Effector memory CD8-positive, alpha-beta T cell (primary cell): ENCODE results near the gene MYCL.

ENCODE experiments used
- ATAC-seq: fragments of 150-1000 bp; cut with Tn5 transposase; replicated peaks from 2 replicates; pipeline ENCODE4 v1.10.0; 2021; ENCODE audit warnings: mild to moderate bottlenecking, moderate library complexity
- DNase-seq, 3 experiments: peaks; one replicate each; pipeline ENCODE4 v3.0.0; 2021
- H3K27ac Mint-ChIP-seq, 2 donors: one replicate each; pipeline ENCODE4 v1.8.0; 2022; ENCODE audit warnings: mild to moderate bottlenecking in 2 of 2, mixed read lengths in 2 of 2, moderate library complexity in 2 of 2
- H3K27me3 Mint-ChIP-seq, 2 donors: one replicate each; pipeline ENCODE4 v1.8.0; 2022; ENCODE audit warnings: mixed read lengths in 2 of 2
- H3K36me3 Mint-ChIP-seq: one replicate; pipeline ENCODE4 v1.8.0; 2022; ENCODE audit warnings: mild to moderate bottlenecking, moderate library complexity, mixed read lengths; ENCODE audit not compliant: insufficient read depth
- H3K4me1 Mint-ChIP-seq, 2 donors: one replicate each; pipeline ENCODE4 v1.8.0; 2022; ENCODE audit warnings: low read depth in 2 of 2, mixed read lengths in 2 of 2
- H3K4me3 Mint-ChIP-seq, 2 donors: one replicate each; pipeline ENCODE4 v1.8.0; 2022; ENCODE audit warnings: mild to moderate bottlenecking in 2 of 2, mixed read lengths in 2 of 2, moderate library complexity in 2 of 2
- H3K9me3 Mint-ChIP-seq, 2 donors: one replicate each; pipeline ENCODE4 v1.8.0; 2022; ENCODE audit warnings: mixed read lengths in 2 of 2

The MYCL gene

DNA sequence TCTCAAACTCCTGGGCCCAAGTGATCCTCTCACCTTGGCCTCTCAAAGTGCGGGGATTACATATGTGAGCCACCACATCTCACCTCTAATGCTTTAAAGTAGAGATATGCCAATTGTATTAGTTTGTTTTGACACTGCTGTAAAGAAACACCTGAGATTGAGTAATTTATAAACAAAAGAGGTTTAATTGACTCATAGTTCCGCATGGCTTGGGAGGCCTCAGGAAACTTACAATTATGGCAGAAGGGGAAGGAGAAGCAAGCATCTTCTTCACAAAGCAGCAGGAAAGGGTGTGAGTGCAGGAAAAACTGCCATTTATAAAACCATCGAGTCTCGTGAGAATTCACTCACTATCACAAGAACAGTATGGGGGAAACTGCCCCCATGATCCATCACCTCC lies 3.5 kb upstream of the MYCL start:
- DNase-seq = no peak
- no peak for ATAC-seq
- Mint-ChIP-seq H3K9me3 (no peaks in the 10 kb centered on the region), H3K4me3 (no peak overlapping the region), H3K36me3 (no peaks in the 10 kb centered on the region), H3K4me1 (no peaks in the 10 kb centered on the region), H3K27me3 (peaks cover 63 to 65% of the 10 kb centered on the region in 2 donors), H3K27ac (no peak overlapping the region)

DNA sequence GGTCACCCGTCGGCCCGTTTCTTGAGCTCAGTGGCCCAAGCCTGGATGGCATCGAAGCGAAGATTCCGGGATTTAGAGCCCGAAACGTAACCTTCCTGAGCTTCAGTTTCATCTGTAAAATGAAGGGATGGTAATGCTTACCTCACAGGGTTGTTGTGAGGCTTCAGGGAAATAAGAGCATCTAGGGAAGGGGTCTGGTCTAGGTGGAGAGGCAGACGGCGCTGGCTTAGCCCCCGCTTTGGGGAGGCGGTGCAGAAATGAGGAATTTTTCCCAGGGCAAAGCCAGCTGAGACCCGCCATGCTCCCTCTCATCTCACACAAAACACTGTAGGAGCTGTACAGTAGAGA lies 717 bp upstream of the MYCL start:
- Mint-ChIP-seq H3K36me3 (no peaks in the 10 kb centered on the region), H3K4me3 (peak overlapping the region; percentile 76 to 77), H3K27ac (no peak overlapping the region), H3K4me1 (no peaks in the 10 kb centered on the region), H3K9me3 (no peaks in the 10 kb centered on the region), H3K27me3 (peaks cover 66 to 82% of the 10 kb centered on the region in 2 donors)
- no peak for DNase-seq
- no peak for ATAC-seq

DNA sequence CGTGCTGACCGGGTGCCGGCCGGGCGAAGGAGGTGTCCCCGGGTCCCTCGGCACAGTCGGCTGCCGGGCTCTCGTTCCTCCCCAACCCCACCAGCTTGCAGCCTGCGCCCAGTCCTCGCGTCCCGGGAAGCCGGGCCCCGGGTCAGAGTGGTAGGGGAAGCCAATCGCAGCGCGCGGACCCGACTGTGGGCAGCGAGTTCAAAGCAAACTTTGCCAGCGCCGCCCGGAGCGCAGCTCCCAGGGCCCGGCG lies 328 bp downstream of the MYCL start:
- no peaks in the 10 kb centered on the region for H3K9me3 Mint-ChIP-seq
- ATAC-seq (no peak), DNase-seq (peak in 2 of 3 experiments; percentile 2 to 14)
- peak overlapping the region in 1 of 2 donors; percentile 27 for H3K4me3 Mint-ChIP-seq
- no peaks in the 10 kb centered on the region for H3K36me3 Mint-ChIP-seq
- H3K27ac Mint-ChIP-seq = no peak overlapping the region
- H3K27me3 Mint-ChIP-seq = peaks cover 65 to 83% of the 10 kb centered on the region in 2 donors
- no peaks in the 10 kb centered on the region for H3K4me1 Mint-ChIP-seq

DNA sequence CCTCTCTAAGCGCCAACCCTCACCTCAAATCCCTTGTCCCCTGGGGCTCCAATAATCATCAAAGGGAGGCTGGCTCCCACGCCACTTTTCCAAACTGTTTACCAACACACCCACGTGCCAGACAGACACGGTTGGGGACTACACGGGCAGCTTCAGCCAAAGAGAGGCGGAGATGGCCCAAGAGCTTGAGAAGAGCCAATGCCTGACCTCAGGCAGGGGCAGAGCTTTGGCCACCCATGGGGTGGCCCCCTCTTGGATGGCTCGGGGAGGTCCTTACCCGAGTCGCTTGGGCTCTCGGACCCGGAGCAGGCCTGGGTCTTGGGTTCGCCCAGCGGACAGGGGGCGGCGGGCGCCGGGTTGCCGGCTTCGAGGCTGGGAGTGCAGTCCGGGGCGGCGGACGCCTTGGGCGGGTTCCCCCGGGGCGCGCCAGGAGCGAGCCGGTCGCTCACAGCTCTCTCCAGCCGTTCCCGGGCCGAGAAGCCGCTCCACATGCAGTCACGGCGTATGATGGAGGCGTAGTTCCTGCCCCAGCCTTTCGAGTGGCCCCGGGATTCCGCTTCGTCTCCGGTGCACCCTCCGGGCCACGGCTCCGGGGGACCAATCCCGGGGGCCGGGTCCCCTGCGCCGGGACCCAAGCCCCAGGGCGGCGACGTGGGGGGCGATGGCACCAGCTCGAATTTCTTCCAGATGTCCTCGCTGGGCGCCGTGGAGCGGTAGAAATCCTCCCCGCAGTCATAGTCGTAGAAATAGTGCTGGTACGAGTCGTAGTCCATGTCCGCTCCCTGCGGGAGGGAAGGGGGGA lies 854 bp downstream of the MYCL start:
- no peaks in the 10 kb centered on the region for H3K4me1 Mint-ChIP-seq
- H3K27ac Mint-ChIP-seq = no peak overlapping the region
- peak; percentile 3 for ATAC-seq
- peak overlapping the region; percentile 63 to 71 for H3K4me3 Mint-ChIP-seq
- no peaks in the 10 kb centered on the region for H3K9me3 Mint-ChIP-seq
- DNase-seq = no peak
- peaks cover 61 to 88% of the 10 kb centered on the region in 2 donors for H3K27me3 Mint-ChIP-seq
- H3K36me3 Mint-ChIP-seq = no peaks in the 10 kb centered on the region

DNA sequence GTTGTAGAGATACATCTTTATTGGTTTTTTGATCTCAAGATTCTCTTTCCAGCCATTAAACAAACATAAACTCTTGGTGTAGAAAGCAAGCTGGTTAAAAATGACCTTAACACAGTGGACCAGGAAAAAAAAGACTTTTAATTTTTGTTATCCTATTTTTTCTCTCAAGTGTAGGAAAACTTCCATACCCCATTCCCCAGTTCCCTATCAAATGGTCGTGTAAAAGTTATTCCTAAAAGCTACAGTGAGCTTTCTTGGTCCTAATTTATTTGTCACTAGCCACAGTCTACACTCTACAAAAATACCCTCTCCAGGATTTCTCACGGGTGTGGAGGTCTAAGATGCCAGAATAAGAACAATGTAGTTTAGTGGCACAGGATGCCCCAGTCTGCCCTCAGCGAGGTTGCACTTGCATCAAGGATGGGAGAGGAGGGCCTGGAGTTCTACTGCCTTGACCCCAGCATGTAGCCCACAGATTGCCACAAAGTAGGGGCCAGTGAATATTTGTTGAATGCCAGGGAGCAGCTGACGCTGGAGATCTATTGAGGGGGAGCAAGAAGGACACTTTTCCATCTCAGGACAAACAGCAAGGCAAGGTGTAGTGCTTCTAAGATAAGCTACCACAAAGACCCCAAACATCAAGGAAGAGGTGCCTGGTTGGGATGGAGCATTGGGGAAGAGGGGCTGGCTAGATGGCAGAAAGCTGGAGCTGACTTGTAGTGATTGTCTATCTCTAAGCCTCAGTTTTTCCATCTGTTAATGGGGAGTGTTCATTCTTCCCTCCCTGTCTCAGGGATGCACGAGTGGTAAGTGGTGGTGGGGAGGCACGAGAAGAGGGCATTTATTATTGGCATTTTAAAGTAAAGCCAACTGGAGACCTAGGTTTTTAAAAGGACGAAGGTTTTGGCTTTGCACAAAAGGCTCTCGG lies 1.8 kb downstream of the MYCL start:
- Mint-ChIP-seq H3K4me3 (peak overlapping the region; percentile 63 to 71), H3K36me3 (no peaks in the 10 kb centered on the region), H3K27ac (no peak overlapping the region), H3K27me3 (peaks cover 51 to 84% of the 10 kb centered on the region in 2 donors), H3K9me3 (no peaks in the 10 kb centered on the region), H3K4me1 (no peaks in the 10 kb centered on the region)
- DNase-seq (no peak), ATAC-seq (no peak)

DNA sequence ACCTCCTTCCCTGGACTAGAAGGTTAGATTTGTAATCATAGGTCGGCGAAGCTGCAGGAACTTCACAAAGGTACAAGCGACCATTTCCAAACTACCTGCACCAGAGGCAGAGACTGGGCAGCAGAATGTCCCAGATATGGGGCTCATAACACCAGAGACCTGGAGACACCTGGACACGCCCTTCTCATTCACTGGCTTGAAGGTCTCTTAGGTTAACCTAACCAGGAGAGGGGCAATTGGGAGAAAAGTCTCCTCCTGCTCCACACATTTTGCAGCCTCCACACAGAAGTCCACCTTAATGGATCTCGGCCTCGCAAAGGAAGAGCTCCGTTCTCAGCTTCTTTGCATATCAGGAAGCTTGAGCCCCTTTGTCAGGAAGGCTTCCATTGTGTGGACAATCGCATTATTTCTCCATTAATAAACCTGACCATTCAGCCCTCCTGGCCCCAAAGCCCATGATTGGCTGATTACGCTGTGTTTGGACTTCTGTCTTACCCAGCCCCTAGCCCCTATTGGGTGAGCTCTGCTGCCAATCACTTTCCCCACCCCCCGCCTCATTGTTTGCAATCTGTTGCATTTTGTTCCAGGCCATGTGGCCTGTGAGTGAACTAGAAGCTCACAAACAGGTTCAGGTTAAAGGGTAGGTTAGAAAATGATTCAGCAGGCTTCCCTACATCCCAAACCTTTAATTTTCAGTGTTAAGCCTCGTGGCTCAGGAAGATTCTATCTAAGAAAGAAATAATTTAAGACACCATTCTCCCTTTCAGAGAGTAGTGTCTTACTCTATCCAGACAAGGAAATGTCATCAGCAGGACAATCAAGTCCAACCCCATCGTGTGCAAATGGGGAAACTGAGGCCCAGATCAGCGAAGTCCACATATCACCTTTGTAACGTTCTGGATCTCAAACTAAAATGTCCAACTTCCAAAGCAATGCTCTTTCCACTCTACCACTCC lies 2.8 kb downstream of the MYCL start:
- Mint-ChIP-seq H3K9me3 (no peaks in the 10 kb centered on the region), H3K36me3 (no peaks in the 10 kb centered on the region), H3K4me1 (no peaks in the 10 kb centered on the region), H3K27ac (no peak overlapping the region), H3K4me3 (no peak overlapping the region), H3K27me3 (peaks cover 50 to 84% of the 10 kb centered on the region in 2 donors)
- no peak for ATAC-seq
- no peak for DNase-seq

DNA sequence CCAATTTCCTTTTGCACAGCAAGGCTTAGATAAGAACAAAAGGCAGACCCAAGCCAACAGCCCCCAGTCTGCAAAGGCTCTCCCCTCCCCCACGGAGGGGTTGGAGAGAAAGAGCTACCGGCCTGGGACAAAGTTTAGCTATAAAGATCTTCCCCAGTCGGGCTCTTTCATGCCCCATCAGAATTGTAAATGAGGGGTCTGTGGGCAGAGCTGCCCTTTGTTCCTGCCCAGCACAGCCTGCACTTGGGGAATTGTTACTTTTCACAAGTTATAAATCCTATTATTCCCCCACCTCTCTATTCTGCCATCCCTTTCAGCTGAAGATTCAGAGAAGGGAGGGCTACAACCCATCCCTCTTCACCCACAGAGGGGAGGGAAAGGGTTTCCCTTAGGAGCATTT lies 3.5 kb downstream of the MYCL start:
- H3K9me3 Mint-ChIP-seq = no peaks in the 10 kb centered on the region
- no peaks in the 10 kb centered on the region for H3K4me1 Mint-ChIP-seq
- ATAC-seq (no peak), DNase-seq (no peak)
- H3K27ac Mint-ChIP-seq = no peak overlapping the region
- no peak overlapping the region for H3K4me3 Mint-ChIP-seq
- H3K27me3 Mint-ChIP-seq = peaks cover 54 to 84% of the 10 kb centered on the region in 2 donors
- H3K36me3 Mint-ChIP-seq = no peaks in the 10 kb centered on the region

DNA sequence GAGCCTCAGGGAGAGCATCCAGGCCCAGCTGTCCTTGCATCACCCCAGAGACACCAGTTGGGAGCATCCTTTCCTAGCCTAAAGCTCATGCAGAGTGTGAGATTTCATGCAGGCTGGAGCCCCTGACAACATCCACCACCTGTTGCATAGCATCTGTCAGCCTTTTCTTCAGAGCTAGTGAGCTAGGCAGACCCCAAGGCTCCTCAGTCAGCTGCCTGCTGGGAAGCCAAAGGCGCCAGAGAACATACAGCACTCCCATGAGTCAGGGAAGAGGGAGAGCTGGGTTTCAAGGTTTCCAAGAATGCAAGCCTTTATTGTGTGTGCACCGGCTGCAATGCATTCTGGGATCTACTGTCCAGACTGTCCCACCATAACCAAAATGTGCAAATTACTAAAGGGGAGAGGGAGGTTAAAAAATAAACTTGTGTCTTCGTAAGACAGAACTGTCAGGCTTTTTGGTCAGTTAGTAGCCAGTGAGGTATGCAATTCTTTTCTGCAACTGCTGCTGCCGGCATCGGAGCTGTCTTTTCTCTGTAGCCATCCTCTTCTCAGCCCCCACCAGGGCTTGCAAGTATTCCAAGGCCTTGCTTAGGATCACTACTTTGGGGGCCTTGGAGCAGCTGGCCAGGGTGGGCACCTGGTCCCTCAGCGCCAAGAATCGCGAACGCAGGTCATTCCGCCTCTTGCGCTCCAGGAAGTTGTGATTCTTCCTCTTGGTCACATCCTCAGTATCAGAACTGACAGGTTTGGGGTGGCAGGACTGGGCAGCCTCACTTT lies 4.6 kb downstream of the MYCL start:
- DNase-seq (no peak), ATAC-seq (no peak)
- Mint-ChIP-seq H3K4me3 (no peak overlapping the region), H3K9me3 (no peaks in the 10 kb centered on the region), H3K27me3 (peaks cover 53 to 84% of the 10 kb centered on the region in 2 donors), H3K27ac (no peak overlapping the region), H3K36me3 (no peaks in the 10 kb centered on the region), H3K4me1 (no peaks in the 10 kb centered on the region)

DNA sequence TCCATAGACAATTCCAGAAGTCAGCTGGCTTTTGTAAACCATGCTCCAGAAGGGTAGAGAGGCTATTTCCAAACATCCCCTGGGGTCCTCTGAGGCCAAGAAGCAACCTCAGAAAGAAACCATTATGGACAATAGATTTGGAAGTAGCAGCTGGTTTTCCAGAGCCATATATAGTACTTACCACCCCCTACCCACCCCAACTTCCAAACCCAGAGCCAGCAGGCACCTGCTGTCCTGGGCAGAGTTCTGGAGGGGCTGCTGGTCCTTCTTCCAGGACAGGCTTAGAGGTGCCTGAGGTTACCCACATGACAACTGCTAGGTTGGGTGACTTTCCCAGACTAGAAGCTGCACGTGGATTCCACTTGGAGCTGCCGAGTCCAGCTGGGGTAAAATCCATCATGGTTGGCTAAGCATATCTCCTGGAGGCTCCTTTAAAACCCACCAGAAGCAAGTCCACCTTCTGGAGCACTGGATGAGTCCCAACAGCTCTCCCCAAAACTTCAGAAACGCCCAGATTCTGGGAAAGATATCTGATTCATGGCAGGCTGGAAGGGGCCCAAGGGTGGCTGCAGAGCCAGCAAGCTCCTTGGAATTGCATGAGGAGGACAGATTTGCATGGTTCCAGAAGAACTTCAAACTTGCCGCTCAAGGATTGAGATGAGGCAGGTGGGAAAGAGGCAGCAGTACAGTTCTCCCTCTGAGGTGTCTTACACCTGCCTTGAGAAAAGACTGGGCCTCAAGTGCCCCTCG lies 5.8 kb downstream of the MYCL start:
- Mint-ChIP-seq H3K27me3 (peaks cover 59 to 93% of the 10 kb centered on the region in 2 donors), H3K9me3 (no peaks in the 10 kb centered on the region), H3K36me3 (no peaks in the 10 kb centered on the region), H3K4me3 (no peak overlapping the region), H3K27ac (no peak overlapping the region), H3K4me1 (no peaks in the 10 kb centered on the region)
- ATAC-seq = no peak
- no peak for DNase-seq

DNA sequence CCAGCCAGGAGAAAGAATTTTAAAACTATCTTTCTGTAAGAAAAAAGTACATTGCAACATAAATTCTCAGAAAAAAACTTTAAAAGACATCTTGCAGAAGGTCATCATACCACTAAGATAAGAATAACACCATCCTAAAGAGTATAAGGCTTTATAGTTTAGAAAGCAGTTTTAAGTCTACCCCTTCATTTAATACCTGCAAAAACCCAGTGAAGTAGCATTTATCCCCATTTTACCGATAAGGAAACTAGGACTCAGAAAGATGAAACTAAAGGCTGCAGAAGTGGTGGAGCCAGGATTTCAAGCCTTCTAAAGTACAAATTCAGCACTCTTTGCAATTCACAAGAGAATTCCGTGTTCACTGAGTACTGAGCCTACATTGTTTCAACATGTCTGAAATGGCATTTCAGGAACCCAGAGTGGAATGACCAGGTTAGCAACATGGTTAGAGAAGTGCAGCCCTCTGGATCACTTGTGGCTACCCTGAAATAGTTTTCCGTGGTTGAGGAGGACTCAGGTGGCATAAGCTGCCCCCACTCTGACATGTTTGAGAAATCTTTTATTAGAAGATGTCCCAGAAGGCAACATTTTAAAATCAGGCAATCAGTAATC lies 6.7 kb downstream of the MYCL start:
- Mint-ChIP-seq H3K27me3 (peaks cover 58 to 93% of the 10 kb centered on the region in 2 donors), H3K9me3 (no peaks in the 10 kb centered on the region), H3K4me3 (no peak overlapping the region)

DNA sequence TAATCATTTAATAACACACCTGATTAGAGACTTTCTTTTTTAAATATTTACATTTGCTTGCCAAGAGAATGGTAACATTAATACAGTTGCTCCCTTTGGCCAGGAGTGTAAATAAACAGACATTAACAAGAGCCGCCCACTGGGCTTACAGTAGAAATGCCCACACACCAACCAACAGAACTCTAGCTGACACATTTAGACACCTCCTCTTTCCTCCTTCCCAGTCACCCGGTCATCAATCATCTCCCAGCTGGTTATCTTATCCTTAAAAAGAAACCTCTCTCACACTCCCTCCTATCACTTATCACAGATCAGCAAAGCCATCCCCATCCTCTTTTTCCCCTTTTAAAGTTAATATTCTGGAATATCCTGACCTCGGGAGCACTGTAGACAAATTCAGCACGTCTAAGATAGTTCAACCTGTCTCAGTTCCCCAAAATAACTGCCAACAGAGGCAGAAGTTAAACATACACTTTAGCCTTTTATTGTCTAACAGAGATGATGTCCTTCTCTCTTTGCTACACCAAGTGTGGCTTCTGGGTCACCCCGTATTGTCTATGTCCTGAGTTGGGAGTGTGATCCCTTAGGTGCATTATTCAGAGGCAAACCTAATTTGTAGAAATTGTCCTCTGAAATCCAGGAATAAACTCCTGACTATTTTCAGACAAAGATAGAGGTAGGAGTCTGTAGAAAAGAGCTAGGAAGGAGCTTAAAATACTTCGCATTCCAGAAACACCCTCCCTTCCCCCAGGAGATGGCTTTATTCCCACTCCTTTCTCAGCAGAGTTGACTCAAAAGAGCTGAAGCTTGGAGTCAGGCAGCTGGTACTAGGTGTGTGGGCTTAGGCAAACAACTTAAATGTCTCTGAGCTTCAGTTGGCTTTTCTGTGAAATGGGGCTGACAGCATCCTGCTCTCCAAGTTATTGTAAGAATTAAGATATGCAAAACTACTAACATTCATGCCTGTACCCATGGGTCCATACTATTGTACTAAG lies 8.8 kb downstream of the MYCL start:
- no peak overlapping the region for H3K4me3 Mint-ChIP-seq
- no peaks in the 10 kb centered on the region for H3K36me3 Mint-ChIP-seq
- H3K27ac Mint-ChIP-seq = no peak overlapping the region
- ATAC-seq (no peak), DNase-seq (no peak)
- H3K27me3 Mint-ChIP-seq = peaks cover 43 to 72% of the 10 kb centered on the region in 2 donors
- H3K4me1 Mint-ChIP-seq = no peaks in the 10 kb centered on the region
- H3K9me3 Mint-ChIP-seq = no peaks in the 10 kb centered on the region

More for the DNA sequence above, 6.7 kb downstream of the MYCL start:
- ATAC-seq (no peak), DNase-seq (no peak)
- Mint-ChIP-seq H3K4me1 (no peaks in the 10 kb centered on the region), H3K27ac (no peak overlapping the region), H3K36me3 (no peaks in the 10 kb centered on the region)
